HG02938 (cell line): Measurements from ENCODE around the gene PCDHGA12.

Experiments used
- ATAC-seq: cut with Tn5 transposase; IDR thresholded peaks from one replicate; pipeline ENCODE4 v1.9.1; 2021; ENCODE audit warnings: mild to moderate bottlenecking, moderate library complexity; ENCODE audit not compliant: unreplicated experiment

PCDHGA12 gene

DNA sequence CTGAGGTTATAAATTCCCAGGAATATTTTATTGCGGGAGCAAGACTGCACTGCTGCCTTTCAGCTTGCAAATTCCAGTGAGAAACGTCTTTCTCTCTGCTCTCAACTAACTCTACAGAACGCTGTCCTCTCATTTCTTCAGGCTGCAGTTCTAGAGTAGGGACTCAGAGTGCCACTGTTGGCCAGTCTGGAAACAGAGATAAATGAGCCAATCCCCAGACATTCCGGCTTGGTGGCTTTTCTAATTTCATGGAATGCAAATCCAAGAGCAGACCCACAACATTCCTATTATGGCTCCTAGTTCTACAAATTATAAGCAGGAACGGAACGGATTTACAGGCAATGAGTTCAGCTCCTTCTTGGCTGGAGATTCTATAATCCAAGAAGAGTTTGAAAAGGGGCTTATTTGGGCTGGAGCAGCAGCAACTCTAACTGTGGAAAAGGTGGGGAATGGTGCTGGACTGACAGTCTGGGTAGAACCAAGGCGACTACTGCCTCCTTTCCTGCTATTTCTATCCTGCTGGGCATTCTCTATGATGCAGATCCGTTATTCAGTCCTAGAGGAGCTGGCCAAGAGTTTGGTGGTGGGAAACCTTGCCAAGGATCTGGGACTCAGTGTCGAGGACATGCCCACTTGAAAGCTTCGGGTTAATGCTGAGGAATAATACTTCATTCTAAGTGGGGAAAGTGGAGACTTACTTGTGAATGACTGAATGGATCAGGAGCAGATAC lies 9.3 kb downstream of the PCDHGA12 start:
- no peak for ATAC-seq

- no peak for ATAC-seq
Observed at GRCh38 chr5:141440341-141440740, 10.0 kb downstream of the PCDHGA12 start.

DNA sequence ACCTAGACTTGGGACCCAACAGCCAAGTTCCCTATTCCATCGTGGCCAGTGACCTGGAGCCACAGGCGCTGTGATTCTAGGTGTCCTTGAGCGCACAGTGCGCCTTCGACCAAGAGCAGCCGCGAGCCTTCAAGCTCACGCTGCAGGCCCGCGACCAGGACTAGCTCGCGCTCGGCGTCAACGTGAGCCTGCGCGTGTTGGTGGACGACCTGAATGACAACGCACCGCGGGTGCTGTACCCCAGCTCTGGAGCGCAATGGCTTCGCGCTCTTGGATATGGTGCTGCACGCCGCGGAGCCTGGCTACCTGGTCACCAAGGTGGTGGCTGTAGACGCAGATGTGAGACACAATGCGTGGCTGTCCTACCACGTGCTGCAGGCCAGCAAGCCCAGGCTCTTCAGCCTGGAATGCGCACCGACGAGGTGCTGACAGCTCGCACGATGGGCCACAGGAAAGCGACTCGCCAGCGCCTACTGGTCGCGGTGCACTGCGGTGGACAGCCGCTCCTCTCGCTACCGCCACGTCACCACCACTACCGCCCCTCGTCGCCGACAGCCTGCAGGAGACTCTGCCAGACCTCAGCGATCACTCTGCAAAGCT lies 11.4 kb downstream of the PCDHGA12 start:
- no peak for ATAC-seq

- ATAC-seq: no peak
Observed at GRCh38 chr5:141465351-141465750, 35.0 kb downstream of the PCDHGA12 start.

DNA sequence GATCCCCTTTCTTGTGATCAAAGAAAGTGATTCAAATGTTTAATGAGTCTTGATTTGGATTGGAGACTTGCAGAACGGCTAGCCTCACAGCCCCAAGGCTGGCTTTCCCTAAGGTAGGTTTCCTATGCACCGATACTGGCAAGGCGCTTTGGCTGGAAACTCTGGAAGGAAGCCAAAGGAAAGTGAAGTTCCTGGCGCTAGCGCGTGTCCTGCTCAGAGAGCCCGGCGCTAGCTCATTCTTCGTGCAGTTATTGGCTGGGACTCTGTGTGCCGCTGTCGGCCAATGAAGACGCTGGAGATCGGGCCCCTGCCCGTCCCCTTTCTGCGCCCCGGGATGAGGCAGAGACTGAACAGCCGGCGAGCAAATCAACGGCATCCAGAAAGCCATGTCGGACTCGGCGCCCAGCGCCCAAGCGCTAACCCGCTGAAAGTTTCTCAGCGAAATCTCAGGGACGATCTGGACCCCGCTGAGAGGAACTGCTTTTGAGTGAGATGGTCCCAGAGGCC lies 45.4 kb downstream of the PCDHGA12 start, which contains the start of gene PCDHGC3:
Gene PCDHGC3, plus strand, starts transcription at position 342 of the 507 bp plus-strand sequence. Its CDS starts 151 bp downstream, at position 493.
- ATAC-seq: peak; percentile 94

- ATAC-seq: peak; percentile 25
Observed at GRCh38 chr5:141476132-141476911, 46.0 kb downstream of the PCDHGA12 start.

DNA sequence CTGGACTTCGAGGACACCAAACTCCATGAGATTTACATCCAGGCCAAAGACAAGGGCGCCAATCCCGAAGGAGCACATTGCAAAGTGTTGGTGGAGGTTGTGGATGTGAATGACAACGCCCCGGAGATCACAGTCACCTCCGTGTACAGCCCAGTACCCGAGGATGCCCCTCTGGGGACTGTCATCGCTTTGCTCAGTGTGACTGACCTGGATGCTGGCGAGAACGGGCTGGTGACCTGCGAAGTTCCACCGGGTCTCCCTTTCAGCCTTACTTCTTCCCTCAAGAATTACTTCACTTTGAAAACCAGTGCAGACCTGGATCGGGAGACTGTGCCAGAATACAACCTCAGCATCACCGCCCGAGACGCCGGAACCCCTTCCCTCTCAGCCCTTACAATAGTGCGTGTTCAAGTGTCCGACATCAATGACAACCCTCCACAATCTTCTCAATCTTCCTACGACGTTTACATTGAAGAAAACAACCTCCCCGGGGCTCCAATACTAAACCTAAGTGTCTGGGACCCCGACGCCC lies 46.8 kb downstream of the PCDHGA12 start:
- ATAC-seq: no peak

DNA sequence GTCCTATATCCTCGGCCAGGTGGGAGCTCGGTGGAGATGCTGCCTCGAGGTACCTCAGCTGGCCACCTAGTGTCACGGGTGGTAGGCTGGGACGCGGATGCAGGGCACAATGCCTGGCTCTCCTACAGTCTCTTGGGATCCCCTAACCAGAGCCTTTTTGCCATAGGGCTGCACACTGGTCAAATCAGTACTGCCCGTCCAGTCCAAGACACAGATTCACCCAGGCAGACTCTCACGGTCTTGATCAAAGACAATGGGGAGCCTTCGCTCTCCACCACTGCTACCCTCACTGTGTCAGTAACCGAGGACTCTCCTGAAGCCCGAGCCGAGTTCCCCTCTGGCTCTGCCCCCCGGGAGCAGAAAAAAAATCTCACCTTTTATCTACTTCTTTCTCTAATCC lies 47.5 kb downstream of the PCDHGA12 start:
- ATAC-seq: no peak

- ATAC-seq: peak; percentile 28
Observed at GRCh38 chr5:141478321-141478945, 48.1 kb downstream of the PCDHGA12 start.

DNA sequence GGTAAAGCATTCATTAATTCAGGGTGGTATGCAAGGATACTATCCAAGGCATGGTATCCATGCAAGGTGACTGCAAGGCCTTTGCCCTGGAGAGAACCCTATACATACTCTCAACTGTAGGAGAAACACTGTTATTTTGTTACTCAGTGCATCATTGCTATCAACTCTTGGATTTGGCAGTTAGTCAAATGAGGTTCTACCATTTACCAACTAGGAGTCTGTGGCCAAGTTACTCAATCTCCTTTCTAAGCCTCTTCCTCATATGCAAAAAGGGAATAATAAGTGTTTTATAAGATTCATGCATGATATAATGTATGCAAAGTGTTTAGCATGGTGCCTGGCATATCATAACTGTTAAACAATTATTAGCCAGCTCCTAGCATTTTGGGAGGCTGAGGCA lies 49.5 kb downstream of the PCDHGA12 start:
- no peak for ATAC-seq
